Measurements from ENCODE around the gene ANO6.

- TF ChIP-seq, protein P1, sequence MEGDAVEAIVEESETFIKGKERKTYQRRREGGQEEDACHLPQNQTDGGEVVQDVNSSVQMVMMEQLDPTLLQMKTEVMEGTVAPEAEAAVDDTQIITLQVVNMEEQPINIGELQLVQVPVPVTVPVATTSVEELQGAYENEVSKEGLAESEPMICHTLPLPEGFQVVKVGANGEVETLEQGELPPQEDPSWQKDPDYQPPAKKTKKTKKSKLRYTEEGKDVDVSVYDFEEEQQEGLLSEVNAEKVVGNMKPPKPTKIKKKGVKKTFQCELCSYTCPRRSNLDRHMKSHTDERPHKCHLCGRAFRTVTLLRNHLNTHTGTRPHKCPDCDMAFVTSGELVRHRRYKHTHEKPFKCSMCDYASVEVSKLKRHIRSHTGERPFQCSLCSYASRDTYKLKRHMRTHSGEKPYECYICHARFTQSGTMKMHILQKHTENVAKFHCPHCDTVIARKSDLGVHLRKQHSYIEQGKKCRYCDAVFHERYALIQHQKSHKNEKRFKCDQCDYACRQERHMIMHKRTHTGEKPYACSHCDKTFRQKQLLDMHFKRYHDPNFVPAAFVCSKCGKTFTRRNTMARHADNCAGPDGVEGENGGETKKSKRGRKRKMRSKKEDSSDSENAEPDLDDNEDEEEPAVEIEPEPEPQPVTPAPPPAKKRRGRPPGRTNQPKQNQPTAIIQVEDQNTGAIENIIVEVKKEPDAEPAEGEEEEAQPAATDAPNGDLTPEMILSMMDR (IDR thresholded peaks at IDR 0.05): no peak
- no peak for TF ChIP-seq POLR2A (IDR thresholded peaks at IDR 0.05)
Measured at GRCh38 chr12:45260104-45260815, 44.4 kb downstream of the ANO6 start.
